KG1 (cell line): ENCODE data around the gene FCRLB.
"Not testable (repeated sequence)": the region's sequence is repeated elsewhere in the genome, so short reads cannot be mapped to it uniquely, and the experiment has no call there.

Source experiments
- DNase-seq: peaks from one replicate; lab custom pipeline; 2025; lab: John Stamatoyannopoulos, UW

FCRLB gene

GRCh38 chr1:161739865-161740566, 18.7 kb downstream of the FCRLB start:
- no peak for DNase-seq

- DNase-seq, result no peak
These were observed 19.6 kb downstream of the FCRLB start for GRCh38 chr1:161740921-161741320.

- no peak for DNase-seq
These were observed 21.9 kb downstream of the FCRLB start for GRCh38 chr1:161743231-161743630.

- no peak for DNase-seq
These were observed 26.5 kb downstream of the FCRLB start for GRCh38 chr1:161747801-161748200.

DNA sequence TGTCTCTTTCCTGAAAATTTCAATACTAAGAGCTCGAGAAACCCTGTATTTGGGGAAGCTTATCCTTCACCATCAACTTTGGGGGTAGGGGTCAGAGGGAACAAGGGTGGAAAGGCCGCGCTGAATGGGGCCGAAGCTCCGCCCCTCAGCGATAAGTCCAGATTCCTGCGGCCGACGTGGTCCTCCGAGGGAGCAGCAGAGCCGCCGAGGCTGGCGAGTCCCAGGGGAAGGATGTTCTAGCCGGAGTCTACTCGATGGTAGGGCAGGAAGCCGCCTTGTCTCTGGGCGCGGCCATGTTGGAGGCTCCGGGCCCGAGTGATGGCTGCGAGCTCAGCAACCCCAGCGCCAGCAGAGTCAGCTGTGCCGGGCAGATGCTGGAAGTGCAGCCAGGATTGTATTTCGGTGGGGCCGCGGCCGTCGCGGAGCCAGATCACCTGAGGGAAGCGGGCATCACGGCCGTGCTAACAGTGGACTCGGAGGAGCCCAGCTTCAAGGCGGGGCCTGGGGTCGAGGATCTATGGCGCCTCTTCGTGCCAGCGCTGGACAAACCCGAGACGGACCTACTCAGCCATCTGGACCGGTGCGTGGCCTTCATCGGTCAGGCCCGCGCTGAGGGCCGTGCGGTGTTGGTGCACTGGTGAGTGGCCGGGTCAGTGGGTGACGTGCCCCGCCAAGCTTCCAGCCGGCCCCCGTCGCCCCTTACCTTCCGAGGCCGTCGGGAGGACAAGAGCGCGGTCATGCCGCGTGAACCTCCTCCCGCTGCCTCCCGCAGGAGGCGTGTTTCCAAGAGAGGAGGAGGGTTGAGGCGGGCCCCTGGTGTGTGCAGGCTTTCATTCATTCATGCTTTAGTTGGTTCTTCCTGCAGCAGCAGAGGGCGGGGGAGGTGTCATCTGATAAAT, 28.4 kb downstream of the FCRLB start, which contains the start of gene DUSP12:
TSS of gene DUSP12 (plus strand) at position 278 of the 899 bp plus-strand sequence. CDS start at position 294, 16 bp downstream.
- peak; percentile 79 for DNase-seq

GRCh38 chr1:161763522-161764098, 42.3 kb downstream of the FCRLB start:
- peak; percentile 37 for DNase-seq

GRCh38 chr1:161766102-161766981, 45.0 kb downstream of the FCRLB start, which contains the start of gene ATF6:
ATF6 (plus strand) TSS chr1:161766320; CDS start chr1:161766361, 41 bp downstream.
- DNase-seq, result peak; percentile 66

DNA sequence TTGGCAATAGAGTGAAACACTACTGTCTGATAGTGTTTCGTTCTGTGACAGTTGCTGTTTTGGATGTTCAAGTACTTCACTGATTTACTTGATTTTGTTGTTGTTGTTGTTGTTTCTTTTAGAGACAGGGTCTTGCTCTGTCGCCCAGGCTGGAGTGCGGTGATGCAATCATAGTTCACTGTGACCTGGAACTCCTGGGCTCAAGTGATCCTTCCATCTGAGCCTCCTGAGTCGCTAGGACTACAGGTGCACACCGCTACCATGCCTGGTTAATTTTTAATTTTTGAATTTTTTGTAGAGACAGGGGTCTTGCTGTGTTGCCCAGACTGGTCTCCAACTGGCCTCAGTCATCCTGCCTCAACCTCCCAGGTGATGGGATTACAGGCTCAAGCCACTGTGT, 47.1 kb downstream of the FCRLB start:
- DNase-seq, result no peak

DNA sequence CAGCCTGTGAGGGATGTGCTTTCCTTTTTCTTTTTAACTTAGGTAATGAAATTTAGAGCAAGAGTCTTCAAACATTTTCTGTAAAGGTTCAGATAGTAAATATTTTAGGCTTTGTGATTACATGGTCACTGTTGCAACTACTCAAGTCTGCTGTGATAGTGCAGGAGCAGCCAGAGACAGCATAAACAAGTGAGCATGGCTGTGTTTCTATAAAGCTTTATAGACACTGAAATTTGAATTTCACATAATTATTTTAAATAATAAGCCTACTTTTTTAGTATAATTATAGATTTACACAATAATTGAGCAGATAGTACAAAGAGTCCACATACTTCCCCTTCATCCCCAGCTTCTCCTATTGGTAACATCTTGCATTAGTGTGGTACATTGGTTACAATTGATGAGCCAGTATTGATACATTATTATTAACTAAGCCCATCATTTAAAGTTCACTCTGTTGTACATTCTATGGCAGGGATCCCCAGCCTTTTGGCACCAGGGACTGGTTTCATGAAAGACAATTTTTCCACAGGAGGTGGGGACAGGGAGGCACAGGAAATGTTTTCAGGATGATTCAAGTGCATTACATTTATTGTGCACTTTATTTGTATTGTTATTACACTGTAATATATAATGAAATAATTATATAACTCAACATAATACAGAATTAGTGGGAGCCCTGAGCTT, 47.8 kb downstream of the FCRLB start:
- DNase-seq, result no peak

- DNase-seq, result not testable (repeated sequence)
These were observed 48.3 kb downstream of the FCRLB start for GRCh38 chr1:161769673-161770045.

- no peak for DNase-seq
These were observed 48.9 kb downstream of the FCRLB start for GRCh38 chr1:161770250-161770649.

DNA sequence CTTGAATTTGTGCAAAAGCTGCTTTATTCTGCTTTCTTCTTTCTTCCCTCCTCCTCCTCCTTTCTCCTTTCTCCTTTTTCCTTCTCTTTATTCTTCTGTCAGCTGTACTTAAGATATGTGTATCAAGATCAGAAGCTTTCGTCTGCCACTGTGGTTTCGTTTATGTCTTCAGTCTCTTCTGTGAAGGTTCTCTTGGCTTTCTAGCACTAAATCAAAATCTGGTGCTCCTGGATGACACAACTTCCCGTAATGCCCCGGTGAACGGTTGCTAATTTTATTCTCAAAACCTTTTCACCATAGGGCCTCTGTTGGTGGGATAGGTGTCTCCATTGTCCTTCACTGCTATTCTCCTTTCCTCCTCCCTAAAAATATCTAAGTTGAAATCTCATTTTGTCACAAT, 49.8 kb downstream of the FCRLB start:
- no peak for DNase-seq

GRCh38 chr1:161771973-161772372, 50.6 kb downstream of the FCRLB start:
- no peak for DNase-seq

- DNase-seq, result peak; percentile 65
These were observed 51.1 kb downstream of the FCRLB start for GRCh38 chr1:161772397-161772796.

DNA sequence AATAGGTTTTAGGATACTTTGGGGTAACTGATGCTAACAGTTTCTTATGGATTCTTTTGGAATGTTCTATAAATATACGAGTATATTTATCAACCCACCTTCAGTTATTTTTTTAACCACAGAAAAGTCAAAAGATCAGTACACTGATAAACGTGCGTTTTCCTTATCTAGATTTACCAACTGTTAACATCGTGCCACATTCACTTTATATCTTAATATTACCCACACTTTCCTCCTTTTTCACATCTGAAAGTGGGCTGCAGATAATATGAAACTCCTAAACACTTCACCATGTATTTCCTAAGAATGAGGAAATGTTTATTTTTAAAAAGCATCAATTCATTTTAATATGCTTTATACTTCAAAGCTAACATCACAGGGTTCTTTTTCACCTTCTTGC, 52.4 kb downstream of the FCRLB start:
- DNase-seq, result no peak

DNA sequence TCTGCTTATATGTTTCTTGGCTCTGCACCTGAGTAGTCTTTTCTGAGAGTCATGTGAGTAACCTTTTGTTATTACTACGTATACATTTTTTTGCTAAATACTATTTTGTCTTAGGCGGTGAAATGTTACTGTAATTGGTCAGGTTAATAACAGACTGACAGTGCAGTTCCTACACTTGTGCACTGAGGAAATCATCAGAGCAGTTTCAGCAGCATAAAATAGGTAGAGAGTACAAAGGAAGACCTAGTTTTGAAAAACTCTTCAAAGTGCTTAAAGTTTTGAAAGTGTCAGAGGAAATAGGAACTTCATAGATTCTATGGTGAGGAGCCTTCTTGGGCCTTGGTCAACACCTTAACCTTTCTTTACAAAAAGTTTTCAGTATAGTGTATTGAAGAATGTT, 55.9 kb downstream of the FCRLB start:
- DNase-seq, result no peak
